ENCODE measurements around the gene BMP8A.

BMP8A gene

DNA sequence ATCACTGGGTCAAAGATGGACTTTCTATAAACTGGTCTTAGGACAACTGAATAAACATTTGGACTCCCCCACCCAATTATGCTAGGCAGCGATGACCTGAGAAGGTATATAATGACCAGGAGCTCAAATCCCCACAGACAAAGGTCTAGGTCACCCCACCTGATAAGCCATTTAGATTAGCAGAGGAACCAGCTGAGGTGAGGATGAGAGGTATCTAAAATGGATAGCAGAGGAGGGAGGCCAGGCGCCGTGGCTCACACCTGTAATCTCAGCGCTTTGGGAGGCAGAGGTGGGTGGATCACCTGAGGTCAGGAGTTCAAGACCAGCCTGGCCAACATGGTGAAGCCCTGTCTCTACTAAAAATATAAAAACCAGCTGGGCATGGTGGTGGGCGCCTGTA, 51.5 kb downstream of the BMP8A start:
- CTCF ChIA-PET = interaction anchor here (0.7 to 1.0 kb wide), 3 partner anchors 23 to 174 kb away, joined by 3 to 4 read pairs (median 4); no protein-coding TSS in a partner anchor
- no peak for TF ChIP-seq ZNF76 (tag by site-specific recombination; IDR thresholded peaks at IDR 0.05; ENCODE audit: borderline replicate concordance, low read depth)
- TF ChIP-seq SALL2 (tag by site-specific recombination; IDR thresholded peaks at IDR 0.05; ENCODE audit: borderline replicate concordance) = no peak
- TF ChIP-seq, protein P1, sequence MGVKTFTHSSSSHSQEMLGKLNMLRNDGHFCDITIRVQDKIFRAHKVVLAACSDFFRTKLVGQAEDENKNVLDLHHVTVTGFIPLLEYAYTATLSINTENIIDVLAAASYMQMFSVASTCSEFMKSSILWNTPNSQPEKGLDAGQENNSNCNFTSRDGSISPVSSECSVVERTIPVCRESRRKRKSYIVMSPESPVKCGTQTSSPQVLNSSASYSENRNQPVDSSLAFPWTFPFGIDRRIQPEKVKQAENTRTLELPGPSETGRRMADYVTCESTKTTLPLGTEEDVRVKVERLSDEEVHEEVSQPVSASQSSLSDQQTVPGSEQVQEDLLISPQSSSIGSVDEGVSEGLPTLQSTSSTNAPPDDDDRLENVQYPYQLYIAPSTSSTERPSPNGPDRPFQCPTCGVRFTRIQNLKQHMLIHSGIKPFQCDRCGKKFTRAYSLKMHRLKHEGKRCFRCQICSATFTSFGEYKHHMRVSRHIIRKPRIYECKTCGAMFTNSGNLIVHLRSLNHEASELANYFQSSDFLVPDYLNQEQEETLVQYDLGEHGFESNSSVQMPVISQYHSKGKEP (tag by site-specific recombination; IDR thresholded peaks at IDR 0.05) = no peak
- no peak for TF ChIP-seq MYNN (tag by site-specific recombination; IDR thresholded peaks at IDR 0.05; ENCODE audit: borderline replicate concordance)
- no peak for TF ChIP-seq IKZF3 (tag by site-specific recombination; IDR thresholded peaks at IDR 0.05)
- TF ChIP-seq ZNF354C (tag by site-specific recombination; IDR thresholded peaks at IDR 0.05; ENCODE audit: borderline replicate concordance, low read depth) = no peak
- no peak for TF ChIP-seq ZNF514 (tag by site-specific recombination; IDR thresholded peaks at IDR 0.05)
- TF ChIP-seq GLIS1 (tag by site-specific recombination; IDR thresholded peaks at IDR 0.05) = no peak
- TF ChIP-seq ZNF777 (tag by site-specific recombination; IDR thresholded peaks at IDR 0.05; ENCODE audit: borderline replicate concordance) = no peak
- TF ChIP-seq ZNF549 (tag by site-specific recombination; IDR thresholded peaks at IDR 0.05) = no peak
- no peak for TF ChIP-seq ZNF639 (tag by site-specific recombination; IDR thresholded peaks at IDR 0.05)
- no peak for TF ChIP-seq SP7 (tag by site-specific recombination; IDR thresholded peaks at IDR 0.05)
- TF ChIP-seq KLF7 (tag by site-specific recombination; IDR thresholded peaks at IDR 0.05; ENCODE audit: borderline replicate concordance) = no peak
- TF ChIP-seq ZNF561 (tag by site-specific recombination; IDR thresholded peaks at IDR 0.05; ENCODE audit: borderline replicate concordance) = no peak
- no peak for TF ChIP-seq ZNF843 (tag by site-specific recombination; IDR thresholded peaks at IDR 0.05)
- POLR2A ChIA-PET = no interaction called here
- Histone ChIP-seq H3K9me3 (ENCODE audit: control insufficient read depth, insufficient read depth, low read depth, low read length) (no peaks in the 10 kb centered on the region), H3K4me3 (ENCODE audit: low read depth, low read length) (no peak overlapping the region), H3K4me1 (ENCODE audit: control insufficient read depth, insufficient read depth, low read length) (no peaks in the 10 kb centered on the region), H3K36me3 (ENCODE audit: control insufficient read depth in 2 of 2, insufficient read depth in 1 of 2, low read length in 2 of 2) (peaks cover 0 to 49% of the 10 kb centered on the region in 2 experiments; a peak in 2 of 3 replicates), H3K27ac (ENCODE audit: extremely low read depth, low read depth, low read length) (no peak overlapping the region)

- H3K36me3 ChIP-seq (ENCODE audit: control insufficient read depth in 2 of 2, insufficient read depth in 1 of 2, low read length in 2 of 2) = peaks cover 2 to 57% of the 10 kb centered on the region in 2 experiments; a peak in 2 of 3 replicates
- ChIA-PET CTCF (interaction anchor here (0.6 to 1.6 kb wide), 3 partner anchors 113 to 600 kb away, joined by 3 to 5 read pairs (median 4); no protein-coding TSS in a partner anchor), POLR2A (no interaction called here)
- no peaks in the 10 kb centered on the region for H3K4me1 ChIP-seq (ENCODE audit: control insufficient read depth, insufficient read depth, low read length)
- H3K27ac ChIP-seq (ENCODE audit: extremely low read depth, low read depth, low read length) = no peak overlapping the region
- no peak for TF ChIP-seq GLI2 (tag by site-specific recombination; IDR thresholded peaks at IDR 0.05; ENCODE audit: borderline replicate concordance, low read depth)
- TF ChIP-seq ZNF26 (tag by site-specific recombination; IDR thresholded peaks at IDR 0.05) = no peak
- no peak for TF ChIP-seq ZNF148 (tag by site-specific recombination; IDR thresholded peaks at IDR 0.05; ENCODE audit: borderline replicate concordance)
- no peak for TF ChIP-seq ZIC2 (tag by site-specific recombination; IDR thresholded peaks at IDR 0.05)
- TF ChIP-seq AEBP2 (tag by site-specific recombination; IDR thresholded peaks at IDR 0.05; ENCODE audit: borderline replicate concordance) = no peak
- no peak for TF ChIP-seq ZNF514 (tag by site-specific recombination; IDR thresholded peaks at IDR 0.05)
- no peak for TF ChIP-seq ZNF707 (tag by site-specific recombination; IDR thresholded peaks at IDR 0.05)
- TF ChIP-seq ZNF571 (tag by site-specific recombination; IDR thresholded peaks at IDR 0.05) = no peak
- TF ChIP-seq ZNF114 (tag by site-specific recombination; IDR thresholded peaks at IDR 0.05) = no peak
- no peak for TF ChIP-seq YY2 (tag by site-specific recombination; IDR thresholded peaks at IDR 0.05)
- no peak overlapping the region for H3K4me3 ChIP-seq (ENCODE audit: low read depth, low read length)
- no peaks in the 10 kb centered on the region for H3K9me3 ChIP-seq (ENCODE audit: control insufficient read depth, insufficient read depth, low read depth, low read length)
Observed at GRCh38 chr1:39544327-39544726, 52.9 kb downstream of the BMP8A start.

All from HEK293 (cell line).